Tibial nerve (tissue), 4 donors: ENCODE measurements around the gene MRPS14. TPM values are rescaled to one million over a fixed set of nuclear protein-coding genes. Genes with fewer than 3 reads are reported as not detected.

Experiments used
- DNase-seq, 2 donors: peaks; one replicate each; pipeline ENCODE4 v3.0.0-alpha.2; 2019; ENCODE audit warnings: low spot score in 2 of 2
- H3K27ac ChIP-seq, 4 donors: fragments of 200-600 bp; sonication (generic) in 3 of 4; one replicate each; pipeline ENCODE4 v1.5.1; 2017 to 2019; ENCODE audit warnings: mild to moderate bottlenecking in 1 of 4
- H3K27me3 ChIP-seq, 2 donors: fragments of 200-600 bp; sonication (generic) in 1 of 2; one replicate each; pipeline versions ENCODE4 v1.5.1 to v1.6.0; 2017 to 2019
- H3K36me3 ChIP-seq, 3 donors: fragments of 200-600 bp; sonication (generic); one replicate each; pipeline ENCODE4 v1.5.1; 2018 to 2019
- H3K4me1 ChIP-seq, 4 donors: fragments of 200-600 bp; sonication (generic) in 3 of 4; one replicate each; pipeline ENCODE4 v1.5.1; 2017 to 2019
- H3K4me3 ChIP-seq, 4 donors: fragments of 200-600 bp; sonication (generic) in 3 of 4; one replicate each; pipeline ENCODE4 v1.5.1; 2017 to 2019; ENCODE audit warnings: mild to moderate bottlenecking in 1 of 4, moderate library complexity in 1 of 4
- H3K9me3 ChIP-seq, 4 donors: fragments of 200-600 bp; sonication (generic) in 3 of 4; one replicate each; pipeline ENCODE4 v1.5.1; 2017 to 2019
- EP300 ChIP-seq, 2 donors: sonication (generic); formaldehyde crosslinking; IDR thresholded peaks; one replicate each; pipeline ENCODE4 v1.6.1; 2017; ENCODE audit warnings: antibody characterized with exemption in 2 of 2, mild to moderate bottlenecking in 1 of 2
- POLR2A ChIP-seq, 2 donors: fragments of 450-650 bp; IDR thresholded peaks; one replicate each; pipeline ENCODE4 v1.6.1; 2017; ENCODE audit warnings: antibody characterized with exemption in 2 of 2, mild to moderate bottlenecking in 2 of 2, moderate library complexity in 2 of 2
- WGBS, 2 donors: methylation state at CpG; one replicate each; pipeline ENCODE4 v1.1.5; 2018; 5-methylcytosine and 5-hydroxymethylcytosine counted together
- total RNA-seq, 4 donors: library from RNA; depleted of rRNA; stranded (reverse); fragments of >200 nt; gene quantifications; one replicate each; pipeline ENCODE4 v1.1.0, GENCODE V29; 2016
- TF ChIP-seq, protein P1 (sequence below), 5 experiments: fragments of 200-600 bp in 3 of 5; fragments of 450-650 bp in 2 of 5; sonication (generic) in 3 of 5; IDR thresholded peaks; one replicate each; pipeline ENCODE4 v1.5.1; 2016 to 2019; ENCODE audit warnings: antibody characterized with exemption in 5 of 5, mild to moderate bottlenecking in 3 of 5, moderate library complexity in 2 of 5

MRPS14 gene
- total RNA-seq, 4 donors from 2014 or later = 18.8 to 33.4 (median 26.2) TPM

GRCh38 chr1:175037416-175037815 lies 14.2 kb upstream of the MRPS14 start:
- no peak for TF ChIP-seq POLR2A (IDR thresholded peaks at IDR 0.05)
- TF ChIP-seq, protein P1, sequence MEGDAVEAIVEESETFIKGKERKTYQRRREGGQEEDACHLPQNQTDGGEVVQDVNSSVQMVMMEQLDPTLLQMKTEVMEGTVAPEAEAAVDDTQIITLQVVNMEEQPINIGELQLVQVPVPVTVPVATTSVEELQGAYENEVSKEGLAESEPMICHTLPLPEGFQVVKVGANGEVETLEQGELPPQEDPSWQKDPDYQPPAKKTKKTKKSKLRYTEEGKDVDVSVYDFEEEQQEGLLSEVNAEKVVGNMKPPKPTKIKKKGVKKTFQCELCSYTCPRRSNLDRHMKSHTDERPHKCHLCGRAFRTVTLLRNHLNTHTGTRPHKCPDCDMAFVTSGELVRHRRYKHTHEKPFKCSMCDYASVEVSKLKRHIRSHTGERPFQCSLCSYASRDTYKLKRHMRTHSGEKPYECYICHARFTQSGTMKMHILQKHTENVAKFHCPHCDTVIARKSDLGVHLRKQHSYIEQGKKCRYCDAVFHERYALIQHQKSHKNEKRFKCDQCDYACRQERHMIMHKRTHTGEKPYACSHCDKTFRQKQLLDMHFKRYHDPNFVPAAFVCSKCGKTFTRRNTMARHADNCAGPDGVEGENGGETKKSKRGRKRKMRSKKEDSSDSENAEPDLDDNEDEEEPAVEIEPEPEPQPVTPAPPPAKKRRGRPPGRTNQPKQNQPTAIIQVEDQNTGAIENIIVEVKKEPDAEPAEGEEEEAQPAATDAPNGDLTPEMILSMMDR (IDR thresholded peaks at IDR 0.05) = no peak
- H3K9me3 ChIP-seq = no peaks in the 10 kb centered on the region
- 57 to 68% methylated on average over 7 of the region's 7 CpGs for WGBS, 2 donors
- H3K27me3 ChIP-seq = no peaks in the 10 kb centered on the region
- no peak for DNase-seq
- H3K27ac ChIP-seq = no peak overlapping the region
- no peak overlapping the region for H3K4me3 ChIP-seq
- H3K36me3 ChIP-seq = no peaks in the 10 kb centered on the region
- no peaks in the 10 kb centered on the region for H3K4me1 ChIP-seq

GRCh38 chr1:175036476-175036875 lies 13.3 kb upstream of the MRPS14 start:
- Histone ChIP-seq H3K9me3 (no peaks in the 10 kb centered on the region), H3K4me3 (no peak overlapping the region), H3K36me3 (no peaks in the 10 kb centered on the region), H3K4me1 (no peaks in the 10 kb centered on the region), H3K27me3 (no peaks in the 10 kb centered on the region), H3K27ac (no peak overlapping the region)
- WGBS, 2 donors = 69 to 73% methylated on average over 3 of the region's 3 CpGs
- DNase-seq = no peak
- TF ChIP-seq, protein P1 (IDR thresholded peaks at IDR 0.05) = no peak
- TF ChIP-seq EP300 (IDR thresholded peaks at IDR 0.05) (no peak), POLR2A (IDR thresholded peaks at IDR 0.05) (no peak)

DNA sequence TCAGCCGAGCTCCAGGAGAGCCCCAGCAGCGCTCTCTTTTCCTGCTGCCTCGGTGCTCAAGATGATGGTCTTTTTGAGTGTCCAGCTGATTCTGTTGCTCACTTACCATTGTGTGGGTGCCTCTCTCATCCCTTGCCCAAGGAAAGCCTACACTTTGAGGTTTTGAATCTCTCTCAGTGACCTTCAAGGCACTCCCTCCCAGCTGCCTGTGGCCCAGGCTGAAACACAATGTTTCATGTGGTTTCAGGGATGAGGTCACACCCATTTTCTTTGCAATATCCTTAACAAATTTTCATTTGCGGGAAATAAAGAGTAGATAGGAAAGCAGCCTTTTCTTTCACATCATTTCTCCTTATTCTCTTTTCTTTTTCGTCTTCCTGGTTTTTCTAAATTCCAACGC lies 12.6 kb upstream of the MRPS14 start:
- Histone ChIP-seq H3K27ac (no peak overlapping the region), H3K9me3 (no peaks in the 10 kb centered on the region), H3K4me1 (no peaks in the 10 kb centered on the region), H3K36me3 (no peaks in the 10 kb centered on the region), H3K4me3 (no peak overlapping the region), H3K27me3 (no peaks in the 10 kb centered on the region)
- TF ChIP-seq, protein P1 (IDR thresholded peaks at IDR 0.05) = no peak
- TF ChIP-seq EP300 (IDR thresholded peaks at IDR 0.05) (no peak), POLR2A (IDR thresholded peaks at IDR 0.05) (no peak)
- WGBS, 2 donors = 78 to 88% methylated on average over 6 of the region's 6 CpGs
- no peak for DNase-seq

DNA sequence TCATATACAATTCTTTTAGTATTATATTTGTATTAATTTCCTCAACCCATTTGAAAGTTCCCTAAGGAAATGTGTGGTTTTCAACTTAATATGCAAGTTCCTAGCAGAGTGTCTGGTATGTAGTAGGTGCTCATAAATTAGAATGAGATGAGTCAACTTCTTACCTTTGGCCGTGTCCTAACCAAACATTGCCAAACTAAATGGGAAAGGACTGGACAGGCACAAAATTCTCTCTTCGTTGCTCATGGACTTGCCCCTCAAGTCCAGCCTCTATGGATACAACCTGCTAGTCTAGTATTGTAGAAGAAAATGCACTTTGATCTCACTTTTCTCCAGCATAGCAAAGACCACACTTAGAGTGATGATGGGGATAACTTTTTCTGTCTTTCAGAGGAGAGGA lies 11.6 kb upstream of the MRPS14 start:
- TF ChIP-seq, protein P1 (IDR thresholded peaks at IDR 0.05) = no peak
- TF ChIP-seq EP300 (IDR thresholded peaks at IDR 0.05) (no peak), POLR2A (IDR thresholded peaks at IDR 0.05) (no peak)
- Histone ChIP-seq H3K9me3 (no peaks in the 10 kb centered on the region), H3K4me1 (peaks cover 0 to under 1% (median 0%) of the 10 kb centered on the region in 4 donors), H3K27me3 (no peaks in the 10 kb centered on the region), H3K4me3 (no peak overlapping the region), H3K36me3 (no peaks in the 10 kb centered on the region), H3K27ac (no peak overlapping the region)
- DNase-seq = no peak
- WGBS, 2 donors = 74 to 91% methylated on average over 2 of the region's 2 CpGs

DNA sequence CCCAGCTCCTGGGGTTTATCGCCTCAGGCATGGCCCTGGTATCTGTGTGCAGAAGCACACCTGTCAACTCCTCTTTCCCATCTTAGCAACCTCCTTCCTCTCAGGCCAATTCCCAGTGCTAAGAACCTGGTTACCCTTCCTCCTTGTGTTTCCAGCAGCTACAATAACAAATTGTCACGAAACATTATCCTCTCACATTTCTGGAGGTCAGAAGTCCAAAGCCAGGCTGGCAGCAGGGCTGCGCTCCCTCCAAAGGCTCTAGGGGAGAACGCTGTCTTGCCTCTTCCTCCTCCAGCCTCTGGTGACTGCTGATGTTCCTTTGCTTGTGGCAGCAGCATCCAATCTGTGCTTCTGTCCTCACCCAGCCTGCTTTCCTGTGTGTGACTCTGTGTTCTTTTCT lies 10.7 kb upstream of the MRPS14 start:
- H3K4me3 ChIP-seq = no peak overlapping the region
- no peaks in the 10 kb centered on the region for H3K36me3 ChIP-seq
- no peaks in the 10 kb centered on the region for H3K9me3 ChIP-seq
- H3K27me3 ChIP-seq = no peaks in the 10 kb centered on the region
- DNase-seq = no peak
- no peak overlapping the region for H3K27ac ChIP-seq
- peaks cover 0 to 7% (median 0%) of the 10 kb centered on the region in 4 donors for H3K4me1 ChIP-seq
- 80 to 83% methylated on average over 4 of the region's 4 CpGs for WGBS, 2 donors
- TF ChIP-seq EP300 (IDR thresholded peaks at IDR 0.05) = no peak
- TF ChIP-seq, protein P1 (IDR thresholded peaks at IDR 0.05) = no peak
- TF ChIP-seq POLR2A (IDR thresholded peaks at IDR 0.05) = no peak
